MM.1S (cell line): ENCODE measurements around the gene ITGB5.
"Not testable (repeated sequence)": the region's sequence is repeated elsewhere in the genome, so short reads cannot be mapped to it uniquely, and the experiment has no call there.

Source experiments
- DNase-seq: peaks from one replicate; pipeline ENCODE4 v3.0.0-alpha.2; 2015
- H2AFZ ChIP-seq: fragments of 300-600 bp; sonication (generic); 2 replicates; pipeline ENCODE4 v1.6.0; 2016; ENCODE audit warnings: antibody characterized with exemption, low read length
- H3F3A ChIP-seq: fragments of 300-600 bp; sonication (generic); 2 replicates; pipeline ENCODE4 v1.6.1; 2016; ENCODE audit warnings: mild to moderate bottlenecking, antibody characterized with exemption, low read length, moderate library complexity, mixed read lengths; ENCODE audit not compliant: insufficient read depth
- H3K27ac ChIP-seq: fragments of 300-600 bp; sonication (generic); 2 replicates; pipeline ENCODE4 v1.5.1; 2016; ENCODE audit warnings: mild to moderate bottlenecking, low read length
- H3K27me3 ChIP-seq: fragments of 300-600 bp; sonication (generic); replicated peaks from 2 replicates; pipeline ENCODE4 v1.6.0; 2016; ENCODE audit warnings: low read length; ENCODE audit not compliant: insufficient read depth
- H3K36me3 ChIP-seq: fragments of 300-600 bp; sonication (generic); replicated peaks from 2 replicates; pipeline ENCODE4 v1.6.1; 2016; ENCODE audit warnings: mild to moderate bottlenecking, low read length, mixed read lengths; ENCODE audit not compliant: insufficient read depth
- H3K4me1 ChIP-seq: fragments of 300-600 bp; sonication (generic); 2 replicates; pipeline ENCODE4 v1.6.1; 2016; ENCODE audit warnings: low read length, mixed read lengths
- H3K4me2 ChIP-seq: fragments of 300-600 bp; sonication (generic); 2 replicates; pipeline ENCODE4 v1.6.0; 2016; ENCODE audit warnings: low read depth, low read length
- H3K4me3 ChIP-seq: fragments of 300-600 bp; sonication (generic); 2 replicates; pipeline ENCODE4 v1.5.1; 2016; ENCODE audit warnings: low read length, mixed read lengths
- H3K79me2 ChIP-seq: fragments of 300-600 bp; sonication (generic); 2 replicates; pipeline ENCODE4 v1.6.1; 2016; ENCODE audit warnings: mixed run types, low read length, mixed read lengths
- H3K9ac ChIP-seq: fragments of 300-600 bp; sonication (generic); 2 replicates; pipeline ENCODE4 v1.6.1; 2016; ENCODE audit warnings: low read length, mixed read lengths
- H3K9me2 ChIP-seq: fragments of 300-600 bp; sonication (generic); replicated peaks from 2 replicates; pipeline ENCODE4 v1.6.1; 2016; ENCODE audit warnings: mild to moderate bottlenecking, low read length, mixed read lengths; ENCODE audit not compliant: insufficient read depth
- H3K9me3 ChIP-seq: fragments of 300-600 bp; sonication (generic); replicated peaks from 2 replicates; pipeline ENCODE4 v1.6.1; 2016; ENCODE audit warnings: mild to moderate bottlenecking, low read length, mixed read lengths; ENCODE audit not compliant: insufficient read depth
- H4K20me1 ChIP-seq: fragments of 300-600 bp; sonication (generic); 2 replicates; pipeline ENCODE4 v1.6.1; 2016; ENCODE audit warnings: mild to moderate bottlenecking, low read length, moderate library complexity, mixed read lengths; ENCODE audit not compliant: insufficient read depth
- CTCF ChIP-seq: fragments of 300-600 bp; sonication (generic); IDR thresholded peaks from 2 replicates; pipeline ENCODE4 v1.5.1; 2016; ENCODE audit warnings: antibody characterized with exemption, low read length, mixed read lengths
- EZH2 ChIP-seq: fragments of 300-600 bp; sonication (generic); optimal IDR thresholded peaks from 2 replicates; pipeline ENCODE3; 2017; ENCODE audit warnings: low read depth, mild to moderate bottlenecking, antibody characterized with exemption, low read length, mixed read lengths
- EZH2phosphoT487 ChIP-seq: fragments of 300-600 bp; sonication (generic); IDR thresholded peaks from 2 replicates; pipeline ENCODE4 v1.6.1; 2018; ENCODE audit warnings: antibody characterized with exemption, low read length

The ITGB5 gene

GRCh38 chr3:124759666-124760401, 127.3 kb downstream of the ITGB5 start:
- Histone ChIP-seq H3K27me3 (no peaks in the 10 kb centered on the region), H3K4me2 (no peak overlapping the region), H3K9me2 (no peaks in the 10 kb centered on the region), H3K9ac (no peak overlapping the region), H3K36me3 (no peaks in the 10 kb centered on the region), H3K79me2 (no peaks in the 10 kb centered on the region), H3K4me1 (no peaks in the 10 kb centered on the region), H3K27ac (no peak overlapping the region), H3F3A (no peaks in the 10 kb centered on the region), H4K20me1 (no peaks in the 10 kb centered on the region), H2AFZ (no peak overlapping the region), H3K4me3 (no peak overlapping the region), H3K9me3 (no peaks in the 10 kb centered on the region)
- no peak for DNase-seq
- TF ChIP-seq EZH2, result no peak
- TF ChIP-seq CTCF, result no peak
- TF ChIP-seq EZH2phosphoT487, result no peak

- Histone ChIP-seq H3K9ac (no peak overlapping the region), H3K36me3 (no peaks in the 10 kb centered on the region), H4K20me1 (no peaks in the 10 kb centered on the region), H3K4me3 (no peak overlapping the region), H3K9me3 (no peaks in the 10 kb centered on the region), H3K79me2 (no peaks in the 10 kb centered on the region), H3K9me2 (no peaks in the 10 kb centered on the region), H3K4me2 (no peak overlapping the region), H2AFZ (no peak overlapping the region), H3K4me1 (no peaks in the 10 kb centered on the region), H3F3A (no peaks in the 10 kb centered on the region), H3K27ac (no peak overlapping the region), H3K27me3 (no peaks in the 10 kb centered on the region)
- no peak for TF ChIP-seq EZH2
- TF ChIP-seq CTCF, result no peak
- no peak for TF ChIP-seq EZH2phosphoT487
- no peak for DNase-seq
Measured at GRCh38 chr3:124758851-124759635, 128.1 kb downstream of the ITGB5 start.

- not testable (repeated sequence) for H2AFZ ChIP-seq, H3K9me2 ChIP-seq, H3K9me3 ChIP-seq, H3K79me2 ChIP-seq, H3F3A ChIP-seq, DNase-seq, H3K4me2 ChIP-seq, H3K27me3 ChIP-seq, H3K4me3 ChIP-seq, H4K20me1 ChIP-seq, H3K36me3 ChIP-seq, H3K4me1 ChIP-seq, H3K27ac ChIP-seq, H3K9ac ChIP-seq
Measured at GRCh38 chr3:124757926-124758325, 129.2 kb downstream of the ITGB5 start.

- H2AFZ ChIP-seq, result no peak overlapping the region
- H3K27me3 ChIP-seq, result no peaks in the 10 kb centered on the region
- H4K20me1 ChIP-seq, result no peaks in the 10 kb centered on the region
- H3F3A ChIP-seq, result no peaks in the 10 kb centered on the region
- H3K4me1 ChIP-seq, result no peaks in the 10 kb centered on the region
- no peaks in the 10 kb centered on the region for H3K9me2 ChIP-seq
- no peak overlapping the region for H3K4me2 ChIP-seq
- no peak overlapping the region for H3K27ac ChIP-seq
- no peak overlapping the region for H3K9ac ChIP-seq
- H3K79me2 ChIP-seq, result no peaks in the 10 kb centered on the region
- no peaks in the 10 kb centered on the region for H3K9me3 ChIP-seq
- H3K36me3 ChIP-seq, result no peaks in the 10 kb centered on the region; the same call in 1 of the 2 replicates
- no peak for DNase-seq
- no peak overlapping the region for H3K4me3 ChIP-seq
- TF ChIP-seq EZH2 (no peak), EZH2phosphoT487 (no peak), CTCF (no peak)
Measured at GRCh38 chr3:124752051-124752450, 135.1 kb downstream of the ITGB5 start.
